HG03469 (cell line): Measurements from ENCODE around the gene ARHGAP8.
"Not testable (repeated sequence)": the region's sequence is repeated elsewhere in the genome, so short reads cannot be mapped to it uniquely, and the experiment has no call there.

ENCODE experiments used
- ATAC-seq: cut with Tn5 transposase; IDR thresholded peaks from one replicate; pipeline ENCODE4 v1.9.1; 2021; ENCODE audit warnings: mild to moderate bottlenecking, moderate library complexity, moderate number of reproducible peaks; ENCODE audit not compliant: unreplicated experiment

ARHGAP8 gene

DNA sequence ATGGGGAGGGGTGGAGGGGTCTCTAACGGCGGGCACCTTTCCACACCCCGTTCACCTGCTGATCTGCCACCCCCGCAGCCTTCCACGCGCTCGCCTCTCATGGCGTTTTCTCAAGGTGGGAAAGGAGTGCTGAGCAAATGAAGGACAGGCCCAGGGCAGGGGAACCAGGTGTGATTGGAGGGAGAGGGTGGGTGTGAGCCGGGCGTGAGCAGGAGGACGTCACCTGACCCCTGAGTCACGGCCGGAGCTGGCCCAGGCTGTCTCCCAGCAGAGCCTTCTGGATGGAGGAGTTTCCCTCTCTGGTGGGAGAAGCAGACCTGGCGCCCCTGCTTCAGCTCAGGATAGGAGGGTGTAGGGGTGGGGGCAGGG is 14.0 kb upstream of the ARHGAP8 start:
- no peak for ATAC-seq

- ATAC-seq: no peak
These were observed 13.4 kb upstream of the ARHGAP8 start for GRCh38 chr22:44739024-44739423.

DNA sequence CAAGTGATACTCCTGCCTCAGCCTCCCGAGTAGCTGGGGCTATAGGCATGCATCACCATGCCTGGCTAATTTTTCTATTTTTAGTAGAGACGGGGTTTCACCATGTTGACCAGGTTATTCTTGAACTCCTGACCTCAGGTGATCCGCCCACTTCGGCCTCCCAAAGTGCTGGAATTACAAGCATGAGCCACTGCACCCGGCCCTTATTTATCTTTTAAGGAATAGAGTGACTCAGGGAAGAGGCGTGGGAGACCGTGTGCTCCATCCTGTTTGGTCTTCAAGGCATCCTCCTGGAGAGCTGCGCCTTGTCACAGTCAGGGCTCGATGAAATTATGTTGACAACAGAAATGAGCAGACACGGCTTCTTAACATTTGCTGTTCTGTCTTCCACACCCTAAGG is 12.7 kb upstream of the ARHGAP8 start:
- ATAC-seq: not testable (repeated sequence)

DNA sequence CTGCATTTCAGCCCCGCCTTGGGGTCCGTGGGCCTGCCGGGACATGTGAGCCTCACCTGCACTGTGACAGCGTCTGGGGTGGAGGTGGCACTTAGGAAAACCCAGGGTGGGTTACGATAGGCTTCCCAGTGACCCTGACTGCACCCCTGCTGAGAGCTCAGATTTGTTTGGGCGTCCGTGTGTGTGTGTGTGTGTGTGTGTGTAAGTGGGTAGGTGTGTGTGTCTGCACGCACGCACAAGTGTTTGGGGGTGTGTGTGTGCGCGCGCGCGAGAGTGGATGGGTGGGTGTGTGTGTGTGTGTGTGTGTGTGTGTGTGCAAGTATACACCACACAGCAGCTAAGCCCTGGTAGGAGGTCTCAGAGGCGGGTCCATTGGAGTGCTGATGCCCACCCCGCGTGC is 12.1 kb upstream of the ARHGAP8 start:
- ATAC-seq: no peak

GRCh38 chr22:44741929-44742328 is 10.4 kb upstream of the ARHGAP8 start:
- no peak for ATAC-seq

- ATAC-seq: no peak
These were observed 9.1 kb upstream of the ARHGAP8 start for GRCh38 chr22:44743247-44743646.

DNA sequence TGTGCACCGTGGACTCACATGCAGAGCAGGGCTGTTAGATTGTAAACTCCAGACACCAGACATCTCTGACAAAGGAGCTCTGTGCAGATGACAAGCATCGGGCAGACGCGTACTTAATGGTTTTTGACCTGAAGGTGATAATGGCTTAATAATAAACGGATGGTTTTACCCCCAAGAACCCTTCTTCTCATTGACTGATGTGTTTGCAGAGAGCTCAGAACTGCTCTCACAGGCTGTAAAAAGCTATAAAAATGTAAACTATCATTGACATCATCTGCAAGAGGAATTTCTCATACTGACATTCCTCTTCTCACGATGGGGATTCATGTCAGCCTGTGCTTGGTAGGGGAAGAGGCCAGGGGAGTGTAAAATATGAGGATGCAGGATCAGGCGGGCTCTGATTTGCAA is 8.6 kb upstream of the ARHGAP8 start:
- ATAC-seq: no peak

- no peak for ATAC-seq
These were observed 6.3 kb upstream of the ARHGAP8 start for GRCh38 chr22:44745853-44746789.

GRCh38 chr22:44747784-44748127 is 4.6 kb upstream of the ARHGAP8 start:
- ATAC-seq: not testable (repeated sequence)

GRCh38 chr22:44748524-44748923 is 3.9 kb upstream of the ARHGAP8 start:
- no peak for ATAC-seq

- ATAC-seq: no peak
These were observed 1.9 kb upstream of the ARHGAP8 start for GRCh38 chr22:44750481-44750880.

GRCh38 chr22:44753189-44754042 is 1.0 kb downstream of the ARHGAP8 start:
- ATAC-seq: no peak

- no peak for ATAC-seq
These were observed 2.6 kb downstream of the ARHGAP8 start for GRCh38 chr22:44754998-44755397.

- no peak for ATAC-seq
These were observed 3.0 kb downstream of the ARHGAP8 start for GRCh38 chr22:44755417-44755816.

DNA sequence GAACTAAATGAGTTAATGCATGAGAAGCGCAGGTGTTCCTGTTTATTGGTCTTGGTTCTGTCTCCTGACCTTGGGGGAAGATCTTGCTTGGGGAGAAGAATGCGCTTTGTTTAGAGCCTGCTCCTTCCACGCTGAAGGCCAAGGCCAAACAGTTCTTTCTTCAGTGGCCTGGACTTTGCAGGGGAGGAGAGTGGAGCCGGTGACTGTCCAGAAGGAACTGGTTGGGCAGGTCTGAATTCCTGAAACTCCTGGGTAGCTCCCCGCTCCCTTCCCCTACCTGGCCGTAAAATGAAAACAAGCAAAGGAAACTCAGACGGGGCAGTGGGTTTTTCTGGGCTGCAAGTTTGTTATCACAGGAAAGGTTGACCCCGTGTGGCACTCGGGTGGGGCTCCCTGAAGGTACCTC is 3.6 kb downstream of the ARHGAP8 start:
- no peak for ATAC-seq

DNA sequence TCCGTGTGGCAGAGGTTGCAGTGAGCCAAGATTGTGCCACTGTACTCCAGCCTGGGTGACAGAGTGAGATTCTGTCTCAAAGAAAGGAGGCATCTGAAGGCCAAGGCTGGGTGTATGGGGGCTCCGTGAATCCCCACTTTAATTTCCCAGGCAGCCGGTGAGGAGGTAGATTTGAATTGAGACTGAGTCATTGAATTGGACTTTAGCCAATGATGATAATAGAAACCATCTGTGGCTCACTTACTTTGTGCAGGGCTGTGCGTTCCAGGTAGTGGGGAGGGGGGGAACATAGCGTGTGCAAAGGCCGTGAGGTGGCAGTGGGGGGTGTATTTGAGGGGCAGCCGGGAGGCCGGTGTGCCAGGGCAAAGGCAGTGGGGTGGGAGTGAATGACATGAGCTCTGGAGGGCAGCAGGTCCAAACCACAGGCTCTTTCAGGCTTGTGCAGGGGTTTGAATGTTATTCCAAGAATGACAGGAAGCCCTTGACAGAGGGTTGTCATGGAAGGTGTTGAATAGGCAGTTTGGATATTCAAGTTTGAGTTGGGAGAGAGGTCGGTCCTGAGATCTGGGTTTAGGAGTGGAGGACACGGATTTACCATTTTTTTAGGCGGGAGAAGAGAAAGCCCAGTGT is 6.1 kb downstream of the ARHGAP8 start:
- no peak for ATAC-seq

- no peak for ATAC-seq
These were observed 6.6 kb downstream of the ARHGAP8 start for GRCh38 chr22:44759001-44759400.

GRCh38 chr22:44759430-44760310 is 7.3 kb downstream of the ARHGAP8 start:
- ATAC-seq: no peak

DNA sequence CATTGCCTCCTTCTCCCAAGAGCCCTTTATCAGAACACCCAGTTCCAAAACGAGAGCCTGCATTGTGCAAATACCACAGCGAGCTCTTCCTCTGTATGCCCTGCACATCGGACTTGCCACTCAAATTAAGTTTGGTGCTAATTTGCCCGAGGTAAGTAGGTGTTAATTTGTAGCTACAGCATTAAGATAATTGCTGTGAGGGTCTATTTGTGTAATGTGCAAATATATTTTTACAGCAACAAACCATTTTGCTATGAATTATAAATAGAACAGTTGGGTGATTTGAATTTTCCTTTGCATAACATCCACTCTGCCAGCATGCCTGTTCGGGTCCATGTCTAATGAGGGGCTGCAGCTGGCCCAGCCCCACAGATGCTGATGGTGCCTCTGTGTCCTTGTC is 8.1 kb downstream of the ARHGAP8 start:
- no peak for ATAC-seq

DNA sequence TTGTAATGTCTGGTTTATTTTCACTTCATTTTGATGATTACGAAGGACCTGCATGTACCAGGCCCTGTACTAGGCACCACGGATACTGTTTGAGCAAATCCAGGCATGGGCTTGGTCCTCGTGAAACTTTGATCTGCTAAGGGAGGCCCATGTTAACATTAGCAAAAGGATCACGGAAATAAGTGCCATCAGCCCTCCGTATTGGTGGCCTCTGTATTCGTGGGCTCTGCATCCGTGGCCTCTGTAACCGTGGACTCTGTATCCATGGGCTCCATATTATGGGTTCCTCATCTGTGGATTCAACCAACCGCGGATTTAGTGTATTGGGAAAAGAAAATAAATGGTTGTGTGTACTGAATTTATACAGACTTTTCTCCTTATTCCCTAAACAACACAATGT is 8.7 kb downstream of the ARHGAP8 start:
- no peak for ATAC-seq

GRCh38 chr22:44764373-44764772 is 12.0 kb downstream of the ARHGAP8 start:
- no peak for ATAC-seq
